ENCODE results near the gene HDGF.

Gene HDGF

DNA sequence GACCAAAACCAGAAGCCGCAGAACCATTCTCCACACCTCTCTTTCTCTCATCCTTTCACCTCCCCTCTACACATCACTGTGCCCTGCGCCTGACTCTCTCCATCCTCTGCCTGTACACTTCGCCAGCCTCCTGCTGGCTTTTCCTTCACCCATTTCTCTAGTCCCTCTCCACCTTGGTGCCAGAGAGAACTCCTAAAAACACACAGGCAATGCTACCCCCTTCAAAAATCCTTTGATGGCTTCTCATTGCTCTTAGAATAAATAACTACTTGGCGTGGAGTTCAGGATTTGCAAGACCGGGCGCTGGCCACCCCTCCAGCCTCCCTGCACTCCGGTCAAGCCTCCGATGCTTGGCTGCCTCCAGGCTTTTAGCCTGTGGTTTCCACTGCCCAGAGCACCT lies 54.7 kb downstream of the HDGF start:
- DNase-seq (ENCODE audit: low read depth) = no peak
- no peak overlapping the region for H3K4me3 ChIP-seq (ENCODE audit: low read depth, low read length)
- TF ChIP-seq, protein P1, sequence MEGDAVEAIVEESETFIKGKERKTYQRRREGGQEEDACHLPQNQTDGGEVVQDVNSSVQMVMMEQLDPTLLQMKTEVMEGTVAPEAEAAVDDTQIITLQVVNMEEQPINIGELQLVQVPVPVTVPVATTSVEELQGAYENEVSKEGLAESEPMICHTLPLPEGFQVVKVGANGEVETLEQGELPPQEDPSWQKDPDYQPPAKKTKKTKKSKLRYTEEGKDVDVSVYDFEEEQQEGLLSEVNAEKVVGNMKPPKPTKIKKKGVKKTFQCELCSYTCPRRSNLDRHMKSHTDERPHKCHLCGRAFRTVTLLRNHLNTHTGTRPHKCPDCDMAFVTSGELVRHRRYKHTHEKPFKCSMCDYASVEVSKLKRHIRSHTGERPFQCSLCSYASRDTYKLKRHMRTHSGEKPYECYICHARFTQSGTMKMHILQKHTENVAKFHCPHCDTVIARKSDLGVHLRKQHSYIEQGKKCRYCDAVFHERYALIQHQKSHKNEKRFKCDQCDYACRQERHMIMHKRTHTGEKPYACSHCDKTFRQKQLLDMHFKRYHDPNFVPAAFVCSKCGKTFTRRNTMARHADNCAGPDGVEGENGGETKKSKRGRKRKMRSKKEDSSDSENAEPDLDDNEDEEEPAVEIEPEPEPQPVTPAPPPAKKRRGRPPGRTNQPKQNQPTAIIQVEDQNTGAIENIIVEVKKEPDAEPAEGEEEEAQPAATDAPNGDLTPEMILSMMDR (IDR thresholded peaks at IDR 0.05; ENCODE audit: low read depth, low read length, missing control alignments) = no peak

DNA sequence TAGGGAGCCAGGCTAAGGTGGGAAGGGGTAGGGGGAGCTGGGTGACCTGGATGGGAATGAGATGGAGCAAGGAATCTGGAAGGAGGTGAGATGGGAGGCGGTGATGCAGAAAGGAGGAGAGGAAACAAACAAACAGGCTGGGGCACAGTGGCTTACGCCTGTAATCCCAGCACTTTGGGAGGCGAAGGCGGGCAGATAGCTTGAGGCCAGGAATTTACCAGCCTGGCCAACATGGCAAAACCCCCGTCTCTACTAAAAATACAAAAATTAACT lies 56.8 kb downstream of the HDGF start:
- no peak overlapping the region for H3K4me3 ChIP-seq (ENCODE audit: low read depth, low read length)
- TF ChIP-seq, protein P1 (IDR thresholded peaks at IDR 0.05; ENCODE audit: low read depth, low read length, missing control alignments) = no peak
- DNase-seq (ENCODE audit: low read depth) = no peak

DNA sequence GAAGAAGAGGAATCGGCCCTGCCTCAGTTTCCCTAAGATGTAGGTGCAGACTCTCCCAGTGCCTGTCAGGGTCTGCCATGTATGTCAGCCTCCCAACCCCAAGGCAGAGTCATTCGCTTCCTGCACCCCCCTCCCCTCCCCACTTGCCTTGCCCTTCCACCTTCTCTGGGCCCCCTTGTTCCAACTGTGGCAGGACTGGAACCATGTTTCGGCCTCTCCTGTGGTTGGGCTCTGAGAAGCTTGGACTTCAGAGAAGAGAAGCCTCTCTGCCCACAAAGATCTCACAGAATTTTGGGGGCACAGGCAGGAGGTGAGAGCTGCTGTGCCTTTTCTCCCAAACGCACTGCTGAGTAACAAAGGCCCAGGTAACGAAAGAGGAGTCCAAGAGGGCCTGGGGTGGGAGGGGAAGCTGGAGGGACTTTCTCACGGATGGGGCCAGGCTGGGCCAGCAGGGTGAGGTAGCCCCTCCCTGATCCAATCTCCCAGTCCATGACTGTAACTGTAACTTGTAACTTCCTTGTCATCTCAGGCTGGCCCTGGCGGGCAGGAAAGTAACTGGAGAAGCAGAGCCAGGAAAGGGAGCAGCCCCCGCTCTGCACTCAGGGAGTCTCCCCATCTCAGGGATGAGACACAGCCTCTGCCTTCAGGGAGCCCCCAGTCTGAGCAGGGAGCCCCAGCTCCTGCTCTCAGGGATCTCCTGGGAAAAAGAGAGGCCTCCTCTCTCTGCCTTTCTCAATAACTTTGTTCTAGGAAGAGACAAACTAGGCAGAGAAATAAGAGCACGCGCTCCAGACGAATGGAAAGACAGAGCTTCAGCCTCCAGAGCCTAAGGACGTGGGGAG lies 57.4 kb downstream of the HDGF start:
- no peak overlapping the region for H3K4me3 ChIP-seq (ENCODE audit: low read depth, low read length)

DNA sequence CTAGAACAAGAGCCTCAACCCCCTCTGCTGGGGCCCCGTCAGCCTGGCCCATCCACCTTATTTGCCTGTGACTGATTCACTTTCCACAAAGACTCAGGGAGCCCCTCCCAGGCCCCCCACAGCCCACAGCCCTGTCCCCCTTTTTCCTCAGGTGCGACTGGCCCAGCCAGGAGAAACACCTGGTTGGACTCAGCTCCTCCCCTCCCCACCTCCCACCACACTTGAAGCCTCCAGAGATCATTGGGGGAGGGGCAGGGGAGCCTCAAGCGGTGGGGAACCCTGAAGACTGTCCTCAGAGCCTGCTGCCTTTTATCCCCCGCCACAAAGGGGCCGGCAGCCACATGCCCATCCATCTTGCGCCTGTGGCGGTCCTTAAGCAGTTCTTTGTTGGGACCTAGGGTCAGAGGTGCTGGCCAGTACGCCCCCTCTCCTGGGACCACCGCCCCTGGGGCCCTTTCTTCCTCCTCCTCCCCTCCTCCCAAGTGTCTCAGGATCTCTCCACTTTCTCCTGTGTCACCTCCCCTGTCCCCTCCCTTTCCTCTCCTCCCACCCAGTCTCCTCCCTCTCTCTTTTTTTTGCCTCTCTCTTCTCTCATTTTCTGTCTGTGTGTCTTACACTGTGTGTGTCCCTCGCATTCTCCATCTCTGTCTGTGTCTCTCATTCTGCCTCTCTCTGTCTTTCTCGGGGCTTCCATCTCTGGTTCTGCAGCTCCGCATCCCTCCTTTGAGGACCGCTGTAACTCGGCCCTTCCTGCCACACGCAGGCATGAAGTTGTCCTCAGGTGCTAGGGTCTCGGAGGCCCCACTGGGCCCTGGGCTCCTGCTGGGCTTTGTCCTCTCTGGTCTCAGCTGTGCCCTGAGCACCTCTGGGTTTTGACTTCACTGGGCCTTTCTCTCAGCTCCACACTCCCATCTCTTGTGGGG lies 58.3 kb downstream of the HDGF start:
- H3K4me3 ChIP-seq (ENCODE audit: low read depth, low read length) = no peak overlapping the region
- TF ChIP-seq, protein P1 (IDR thresholded peaks at IDR 0.05; ENCODE audit: low read depth, low read length, missing control alignments) = no peak
- no peak for DNase-seq (ENCODE audit: low read depth)

More for the DNA sequence above, 57.4 kb downstream of the HDGF start:
- DNase-seq (ENCODE audit: low read depth) = no peak
- TF ChIP-seq, protein P1 (IDR thresholded peaks at IDR 0.05; ENCODE audit: low read depth, low read length, missing control alignments) = no peak

DNA sequence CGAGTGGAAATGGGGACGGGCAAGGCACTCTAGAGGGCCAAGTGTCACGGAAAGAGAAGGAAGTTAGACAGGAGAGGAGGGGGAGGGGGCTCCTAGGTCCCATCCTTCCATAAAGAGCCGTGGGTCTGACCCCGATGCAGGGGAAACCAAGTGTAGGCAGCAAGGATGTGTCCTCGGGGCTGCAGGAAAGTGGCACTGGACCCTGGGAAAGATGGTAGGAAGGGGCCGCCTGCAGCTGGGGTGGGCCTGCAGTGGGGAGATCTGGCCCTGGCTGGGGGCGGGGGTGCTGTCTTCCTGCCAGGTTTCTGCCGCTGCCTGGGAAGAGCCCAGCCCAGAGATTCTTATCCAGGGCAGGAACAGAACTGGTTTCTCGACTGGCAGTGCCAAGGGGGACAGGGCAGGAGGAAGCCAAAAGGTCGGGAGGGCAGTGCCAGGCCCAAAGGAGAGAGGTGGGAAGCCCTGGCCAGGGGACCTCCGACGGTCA lies 59.0 kb downstream of the HDGF start:
- TF ChIP-seq, protein P1 (IDR thresholded peaks at IDR 0.05; ENCODE audit: low read depth, low read length, missing control alignments) = no peak
- no peak for DNase-seq (ENCODE audit: low read depth)
- H3K4me3 ChIP-seq (ENCODE audit: low read depth, low read length) = no peak overlapping the region
